Pons (tissue), 1 donor: ENCODE data around the gene SBNO2.
"Not testable (repeated sequence)": the region's sequence is repeated elsewhere in the genome, so short reads cannot be mapped to it uniquely, and the experiment has no call there.

Experiments used
- DNase-seq: peaks from one replicate; pipeline ENCODE4 v3.0.0-alpha.2; 2016; ENCODE audit warnings: low spot score

SBNO2 gene

GRCh38 chr19:1117654-1118053, 56.4 kb downstream of the SBNO2 start:
- no peak for DNase-seq

- no peak for DNase-seq
Measured at GRCh38 chr19:1116726-1117581, 57.1 kb downstream of the SBNO2 start.

GRCh38 chr19:1115646-1116420, 58.2 kb downstream of the SBNO2 start:
- no peak for DNase-seq

- DNase-seq = not testable (repeated sequence)
Measured at GRCh38 chr19:1114728-1115127, 59.3 kb downstream of the SBNO2 start.

GRCh38 chr19:1113986-1114483, 60.0 kb downstream of the SBNO2 start:
- no peak for DNase-seq

GRCh38 chr19:1113030-1113985, 60.8 kb downstream of the SBNO2 start:
- DNase-seq = peak; percentile 89

GRCh38 chr19:1112268-1113029, 61.6 kb downstream of the SBNO2 start:
- DNase-seq = no peak

GRCh38 chr19:1111641-1112267, 62.3 kb downstream of the SBNO2 start:
- DNase-seq = no peak

- DNase-seq = no peak
Measured at GRCh38 chr19:1110809-1111640, 63.0 kb downstream of the SBNO2 start.

- DNase-seq = no peak
Measured at GRCh38 chr19:1109697-1110671, 64.1 kb downstream of the SBNO2 start.

GRCh38 chr19:1109032-1109551, 65.0 kb downstream of the SBNO2 start:
- DNase-seq = no peak

- DNase-seq = no peak
Measured at GRCh38 chr19:1108291-1109031, 65.6 kb downstream of the SBNO2 start.

- no peak for DNase-seq
Measured at GRCh38 chr19:1107661-1108261, 66.3 kb downstream of the SBNO2 start.

GRCh38 chr19:1106841-1107660, 67.0 kb downstream of the SBNO2 start:
- DNase-seq = no peak

- no peak for DNase-seq
Measured at GRCh38 chr19:1105873-1106840, 67.9 kb downstream of the SBNO2 start.
